ENCODE results near the gene GRK3. TPM values are rescaled to one million over a fixed set of nuclear protein-coding genes. Genes with fewer than 3 reads are reported as not detected.
"Not testable (repeated sequence)": the region's sequence is repeated elsewhere in the genome, so short reads cannot be mapped to it uniquely, and the experiment has no call there.

Gene GRK3
- total and polyA plus RNA-seq, 4 experiments from 2014 or later: 0.11 to 3.2 (median 1.5) TPM

DNA sequence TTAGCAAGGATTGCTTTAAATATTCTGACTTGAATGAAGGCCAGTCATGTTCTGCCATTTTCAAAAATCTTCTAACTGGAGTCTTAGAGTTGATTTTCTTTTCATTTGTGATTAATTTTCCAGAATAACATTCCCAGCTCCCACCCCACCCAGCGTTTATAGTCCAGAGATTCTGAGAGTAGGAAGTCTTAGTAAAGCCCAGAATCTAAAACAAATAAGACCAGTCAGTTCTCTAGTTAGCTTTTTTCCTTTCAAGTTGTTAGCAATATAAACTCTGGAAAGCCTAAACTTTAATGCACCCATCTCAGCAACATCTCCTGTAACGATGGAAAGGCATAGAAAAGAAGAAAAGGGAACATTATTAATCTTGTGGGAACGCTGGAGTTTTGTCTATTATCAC, 3.3 kb upstream of the GRK3 start:
- H3K9me3 Mint-ChIP-seq; H3K36me3 Mint-ChIP-seq; H3K9me3 ChIP-seq (ENCODE audit: control insufficient read depth in 1 of 2, low read length in 2 of 2); CTCF ChIA-PET (ENCODE audit: partially characterized antibody); H3K27me3 Mint-ChIP-seq; H3K4me3 ChIP-seq (ENCODE audit: low read length in 2 of 2); H3K36me3 ChIP-seq (ENCODE audit: insufficient read depth, low read length); H3K27ac ChIP-seq (ENCODE audit: low read depth, low read length); POLR2A ChIA-PET (ENCODE audit: partially characterized antibody); H3K4me3 Mint-ChIP-seq; DNase-seq; H3K27me3 ChIP-seq (ENCODE audit: insufficient read depth, low read length): not testable (repeated sequence)
- intact Hi-C loops (cut with micrococcal nuclease): loop anchor here (10.0 kb wide), 1 partner anchor 144 kb away; no protein-coding TSS in a partner anchor
- peaks cover 13 to 23% (median 19%) of the 10 kb centered on the region in 4 donors for H3K4me1 Mint-ChIP-seq
- H3K4me1 ChIP-seq (ENCODE audit: insufficient read depth, low read length): peaks cover 18% of the 10 kb centered on the region
- peak overlapping the region in 1 of 7 donors; percentile 26 for H3K27ac Mint-ChIP-seq

GRCh38 chr22:25561927-25562326, 2.5 kb upstream of the GRK3 start:
- H3K9me3 ChIP-seq (ENCODE audit: control insufficient read depth in 1 of 2, low read length in 2 of 2); H3K27ac Mint-ChIP-seq; H3K9me3 Mint-ChIP-seq; H3K27me3 Mint-ChIP-seq; POLR2A ChIA-PET (ENCODE audit: partially characterized antibody); H3K36me3 ChIP-seq (ENCODE audit: insufficient read depth, low read length); H3K27me3 ChIP-seq (ENCODE audit: insufficient read depth, low read length); DNase-seq; CTCF ChIA-PET (ENCODE audit: partially characterized antibody); H3K4me3 ChIP-seq (ENCODE audit: low read length in 2 of 2); H3K36me3 Mint-ChIP-seq; H3K27ac ChIP-seq (ENCODE audit: low read depth, low read length): not testable (repeated sequence)
- Mint-ChIP-seq H3K4me1 (peaks cover 14 to 26% (median 21%) of the 10 kb centered on the region in 4 donors), H3K4me3 (peak overlapping the region in 1 of 8 donors; percentile 44)
- intact Hi-C loops (cut with micrococcal nuclease): loop anchor here (10.0 kb wide), 1 partner anchor 143 kb away; no protein-coding TSS in a partner anchor
- peaks cover 18% of the 10 kb centered on the region for H3K4me1 ChIP-seq (ENCODE audit: insufficient read depth, low read length)

- H3K4me3 ChIP-seq (ENCODE audit: low read length in 2 of 2); H3K9me3 ChIP-seq (ENCODE audit: control insufficient read depth in 1 of 2, low read length in 2 of 2); H3K27me3 ChIP-seq (ENCODE audit: insufficient read depth, low read length); CTCF ChIA-PET (ENCODE audit: partially characterized antibody); POLR2A ChIA-PET (ENCODE audit: partially characterized antibody); H3K36me3 Mint-ChIP-seq; H3K27ac ChIP-seq (ENCODE audit: low read depth, low read length); H3K27me3 Mint-ChIP-seq; H3K9me3 Mint-ChIP-seq; DNase-seq; H3K36me3 ChIP-seq (ENCODE audit: insufficient read depth, low read length): not testable (repeated sequence)
- H3K27ac Mint-ChIP-seq: peak overlapping the region in 5 of 7 donors; percentile 1 to 39 (median 25)
- H3K4me3 Mint-ChIP-seq: peak overlapping the region; percentile 74 to 93 (median 88)
- intact Hi-C loops (cut with micrococcal nuclease): loop anchor here (10.0 kb wide), 1 partner anchor 142 kb away; no protein-coding TSS in a partner anchor
- H3K4me1 Mint-ChIP-seq: peaks cover 14 to 26% (median 21%) of the 10 kb centered on the region in 4 donors
- peaks cover 18% of the 10 kb centered on the region for H3K4me1 ChIP-seq (ENCODE audit: insufficient read depth, low read length)
Measured at GRCh38 chr22:25562966-25563760, 1.3 kb upstream of the GRK3 start.

- Mint-ChIP-seq H3K4me1 (peaks cover 14 to 26% (median 21%) of the 10 kb centered on the region in 4 donors), H3K27me3 (peaks cover 4 to 6% of the 10 kb centered on the region in 2 donors), H3K4me3 (peak overlapping the region; percentile 74 to 93 (median 88)), H3K36me3 (peaks cover 0 to 4% of the 10 kb centered on the region in 2 donors), H3K9me3 (no peaks in the 10 kb centered on the region), H3K27ac (peak overlapping the region in 6 of 7 donors; percentile 5 to 82 (median 32))
- CTCF ChIA-PET (ENCODE audit: partially characterized antibody): no interaction called here
- DNase-seq: peak in 1 of 5 donors; percentile 0
- Histone ChIP-seq H3K4me1 (ENCODE audit: insufficient read depth, low read length) (peaks cover 18% of the 10 kb centered on the region), H3K4me3 (ENCODE audit: low read length in 2 of 2) (peak overlapping the region; percentile 23 to 55), H3K36me3 (ENCODE audit: insufficient read depth, low read length) (no peaks in the 10 kb centered on the region), H3K9me3 (ENCODE audit: control insufficient read depth in 1 of 2, low read length in 2 of 2) (no peaks in the 10 kb centered on the region), H3K27me3 (ENCODE audit: insufficient read depth, low read length) (no peaks in the 10 kb centered on the region), H3K27ac (ENCODE audit: low read depth, low read length) (no peak overlapping the region)
- POLR2A ChIA-PET (ENCODE audit: partially characterized antibody): no interaction called here
- intact Hi-C loops (cut with micrococcal nuclease): loop anchor here (10.0 kb wide), 1 partner anchor 141 kb away; no protein-coding TSS in a partner anchor
Measured at GRCh38 chr22:25563761-25564319, 635 bp upstream of the GRK3 start.

DNA sequence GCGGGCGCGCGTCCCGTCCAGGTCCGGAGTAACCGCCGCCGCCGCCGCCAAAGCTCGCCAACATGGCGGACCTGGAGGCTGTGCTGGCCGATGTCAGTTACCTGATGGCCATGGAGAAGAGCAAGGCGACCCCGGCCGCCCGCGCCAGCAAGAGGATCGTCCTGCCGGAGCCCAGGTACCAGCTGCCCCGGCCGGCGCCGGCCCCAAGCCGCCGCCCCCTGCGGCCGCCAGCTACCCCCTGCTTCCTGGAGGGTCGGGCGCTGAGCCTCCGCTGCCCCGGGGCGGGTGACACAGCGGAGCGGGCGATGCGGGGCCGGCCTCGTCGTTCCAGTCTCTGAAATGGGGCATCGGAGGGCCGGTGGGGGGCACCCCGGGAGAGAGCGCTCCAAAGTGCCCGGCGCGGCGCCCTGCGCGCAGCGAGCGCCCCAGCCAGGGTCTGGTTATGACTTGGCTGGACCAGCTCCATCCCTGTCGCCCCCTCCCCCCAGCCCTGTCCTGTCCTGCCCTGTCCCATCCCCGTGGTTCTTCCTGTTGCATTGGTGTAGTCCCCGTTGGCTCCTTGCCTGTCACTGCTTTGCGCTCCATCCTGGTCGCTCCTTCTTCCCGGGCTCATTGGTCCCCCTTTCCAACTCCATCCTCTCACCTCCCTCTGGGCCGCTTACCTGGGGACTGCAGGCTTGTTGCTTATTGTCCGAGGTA, 653 bp downstream of the GRK3 start:
- intact Hi-C loops (cut with micrococcal nuclease): loop anchor here (10.0 kb wide), 1 partner anchor 140 kb away; no protein-coding TSS in a partner anchor
- DNase-seq: peak in 2 of 5 donors; percentile 0 to 3
- H3K27ac ChIP-seq (ENCODE audit: low read depth, low read length): no peak overlapping the region
- peak overlapping the region; percentile 91 to 99 (median 96) for H3K4me3 Mint-ChIP-seq
- ChIA-PET POLR2A (ENCODE audit: partially characterized antibody) (interaction anchor here (0.9 kb wide), 1 partner anchor 10 kb away, joined by 3 read pairs; no protein-coding TSS in a partner anchor), CTCF (ENCODE audit: partially characterized antibody) (no interaction called here)
- no peaks in the 10 kb centered on the region for H3K36me3 ChIP-seq (ENCODE audit: insufficient read depth, low read length)
- peak overlapping the region; percentile 3 to 29 for H3K4me3 ChIP-seq (ENCODE audit: low read length in 2 of 2)
- H3K36me3 Mint-ChIP-seq: peaks cover 0 to 4% of the 10 kb centered on the region in 2 donors
- H3K27me3 ChIP-seq (ENCODE audit: insufficient read depth, low read length): no peaks in the 10 kb centered on the region
- peaks cover 5 to 13% of the 10 kb centered on the region in 2 donors for H3K27me3 Mint-ChIP-seq
- H3K9me3 ChIP-seq (ENCODE audit: control insufficient read depth in 1 of 2, low read length in 2 of 2): no peaks in the 10 kb centered on the region
- peaks cover 14 to 26% (median 21%) of the 10 kb centered on the region in 4 donors for H3K4me1 Mint-ChIP-seq
- peaks cover 18% of the 10 kb centered on the region for H3K4me1 ChIP-seq (ENCODE audit: insufficient read depth, low read length)
- H3K27ac Mint-ChIP-seq: peak overlapping the region in 5 of 7 donors; percentile 9 to 89 (median 68)
- no peaks in the 10 kb centered on the region for H3K9me3 Mint-ChIP-seq

- H3K4me1 Mint-ChIP-seq: peaks cover 14 to 26% (median 21%) of the 10 kb centered on the region in 4 donors
Measured at GRCh38 chr22:25566186-25566897, 1.9 kb downstream of the GRK3 start.

More at GRCh38 chr22:25566186-25566897, 1.9 kb downstream of the GRK3 start:
- Histone ChIP-seq H3K27ac (ENCODE audit: low read depth, low read length) (no peak overlapping the region), H3K9me3 (ENCODE audit: control insufficient read depth in 1 of 2, low read length in 2 of 2) (no peaks in the 10 kb centered on the region), H3K4me3 (ENCODE audit: low read length in 2 of 2) (no peak overlapping the region), H3K4me1 (ENCODE audit: insufficient read depth, low read length) (peaks cover 18% of the 10 kb centered on the region), H3K27me3 (ENCODE audit: insufficient read depth, low read length) (no peaks in the 10 kb centered on the region), H3K36me3 (ENCODE audit: insufficient read depth, low read length) (no peaks in the 10 kb centered on the region)
- intact Hi-C loops (cut with micrococcal nuclease): loop anchor here (10.0 kb wide), 1 partner anchor 138 kb away; no protein-coding TSS in a partner anchor
- DNase-seq: no peak
- no peak overlapping the region for H3K27ac Mint-ChIP-seq
- H3K36me3 Mint-ChIP-seq: peaks cover 0 to 4% of the 10 kb centered on the region in 2 donors
- POLR2A ChIA-PET (ENCODE audit: partially characterized antibody): no interaction called here
- peak overlapping the region in 7 of 8 donors; percentile 17 to 99 (median 68) for H3K4me3 Mint-ChIP-seq
- H3K9me3 Mint-ChIP-seq: no peaks in the 10 kb centered on the region
- peaks cover 5 to 13% of the 10 kb centered on the region in 2 donors for H3K27me3 Mint-ChIP-seq
- CTCF ChIA-PET (ENCODE audit: partially characterized antibody): no interaction called here
